GM06990 (cell line): ENCODE results near the gene FHIP1B.

Experiments
- DNase-seq: peaks from one replicate; pipeline ENCODE4 v3.0.0-alpha.2; 2011; ENCODE audit not compliant: insufficient read length; ENCODE audit errors: extremely low read depth
- H3K27me3 ChIP-seq: replicated peaks from 2 replicates; pipeline ENCODE4 v1.6.0; 2011; ENCODE audit warnings: low read length; ENCODE audit not compliant: control insufficient read depth, insufficient read depth
- H3K36me3 ChIP-seq: 2 replicates; pipeline ENCODE4 v1.5.1; 2011; ENCODE audit warnings: low read length; ENCODE audit not compliant: control insufficient read depth, insufficient read depth
- H3K4me3 ChIP-seq: replicated peaks from 2 replicates; pipeline ENCODE4 v1.5.1; 2011; ENCODE audit warnings: low read depth, mild to moderate bottlenecking, control low read depth, low read length
- CTCF ChIP-seq: IDR thresholded peaks from 2 replicates; pipeline ENCODE4 v1.5.1; 2011; ENCODE audit warnings: low read length, control low read depth, mild to moderate bottlenecking, inconsistent platforms; ENCODE audit not compliant: insufficient read depth, poor library complexity, severe bottlenecking

FHIP1B gene

GRCh38 chr11:6214530-6214929, 19.9 kb downstream of the FHIP1B start:
- DNase-seq: no peak
- no peaks in the 10 kb centered on the region for H3K27me3 ChIP-seq
- no peak for TF ChIP-seq CTCF
- H3K4me3 ChIP-seq: no peak overlapping the region
- H3K36me3 ChIP-seq: peaks cover 24% of the 10 kb centered on the region

- peaks cover 11% of the 10 kb centered on the region for H3K36me3 ChIP-seq
- no peak for TF ChIP-seq CTCF
- no peak overlapping the region for H3K4me3 ChIP-seq
- DNase-seq: no peak
- no peaks in the 10 kb centered on the region for H3K27me3 ChIP-seq
Observed at GRCh38 chr11:6210274-6210955, 24.0 kb downstream of the FHIP1B start.

- H3K36me3 ChIP-seq: peaks cover 11% of the 10 kb centered on the region
- H3K4me3 ChIP-seq: no peak overlapping the region
- DNase-seq: no peak
- no peak for TF ChIP-seq CTCF
- no peaks in the 10 kb centered on the region for H3K27me3 ChIP-seq
Observed at GRCh38 chr11:6209801-6210200, 24.6 kb downstream of the FHIP1B start.

- TF ChIP-seq CTCF: no peak
- Histone ChIP-seq H3K36me3 (peaks cover 9% of the 10 kb centered on the region), H3K27me3 (no peaks in the 10 kb centered on the region), H3K4me3 (no peak overlapping the region)
- no peak for DNase-seq
Observed at GRCh38 chr11:6206456-6207180, 27.8 kb downstream of the FHIP1B start.

GRCh38 chr11:6205366-6205765, 29.1 kb downstream of the FHIP1B start, which contains the start of gene C11orf42:
Gene C11orf42 (plus strand): TSS chr11:6205557. CDS start chr11:6205616, 59 bp downstream.
- no peaks in the 10 kb centered on the region for H3K27me3 ChIP-seq
- DNase-seq: no peak
- no peak for TF ChIP-seq CTCF
- no peak within 1 kb of the TSS for H3K4me3 ChIP-seq
- peaks cover 9% of the 10 kb centered on the region for H3K36me3 ChIP-seq

- TF ChIP-seq CTCF: no peak
- no peak for DNase-seq
- peaks cover 4% of the 10 kb centered on the region; the same call in 1 of the 2 replicates for H3K36me3 ChIP-seq
- H3K4me3 ChIP-seq: no peak overlapping the region
- H3K27me3 ChIP-seq: no peaks in the 10 kb centered on the region
Observed at GRCh38 chr11:6204706-6205105, 29.7 kb downstream of the FHIP1B start.
